B cell (primary cell): ENCODE data around the gene CEP85L. TPM values are rescaled to one million over a fixed set of nuclear protein-coding genes. Genes with fewer than 3 reads are reported as not detected.
A peak's percentile ranks its signal among the peaks of the same experiment; 100 is the strongest.

Experiments
- ATAC-seq: fragments of 200-7000 bp; cut with Tn5 transposase; one replicate; pipeline ENCODE4 v1.10.0; 2021; ENCODE audit warnings: low read depth, mild to moderate bottlenecking, moderate number of reproducible peaks, moderate library complexity
- CTCF ChIA-PET: fragments of 350-600 bp; sonication (Branson Sonifier 250); formaldehyde crosslinking; loops from one replicate; lab custom pipeline; 2021; ENCODE audit warnings: antibody characterized with exemption, inconsistent platforms; lab: Charles Lee
- POLR2A ChIA-PET: fragments of 350-600 bp; sonication (Branson Sonifier 250); formaldehyde crosslinking; loops from one replicate; lab custom pipeline; 2021; ENCODE audit warnings: antibody characterized with exemption; lab: Charles Lee
- DNase-seq: peaks from one replicate; pipeline ENCODE4 v3.0.0; 2013
- H2AFZ ChIP-seq: 2 replicates; pipeline ENCODE4 v1.6.1; 2012; ENCODE audit warnings: mild to moderate bottlenecking, low read depth, low read length; ENCODE audit not compliant: insufficient read depth, poor library complexity, severe bottlenecking
- H3K27ac ChIP-seq, 2 donors: 1 replicate in 1 of 2; 2 replicates in 1 of 2; pipeline ENCODE4 v1.5.1; 2012 to 2013; ENCODE audit warnings: low read length in 2 of 2, mild to moderate bottlenecking in 2 of 2, moderate library complexity in 1 of 2
- H3K27me3 ChIP-seq, 4 experiments: fragments of 200-600 bp in 1 of 4; sonication (generic) in 1 of 4; replicated peaks in 1 of 4; 1 replicate in 2 of 4; 2 replicates in 2 of 4; pipeline versions ENCODE4 v1.6.1 to v1.7.0; 2013 to 2016; ENCODE audit warnings: low read length in 3 of 4, mild to moderate bottlenecking in 2 of 4, mixed read lengths in 1 of 4, moderate library complexity in 1 of 4; ENCODE audit not compliant: insufficient read depth in 4 of 4, control insufficient read depth in 3 of 4; ENCODE audit errors: control extremely low read depth in 1 of 4
- H3K36me3 ChIP-seq, 2 experiments: replicated peaks in 1 of 2; 1 replicate in 1 of 2; 2 replicates in 1 of 2; pipeline versions ENCODE4 v1.6.1 to v1.7.1; 2013; ENCODE audit warnings: low read length in 1 of 2; ENCODE audit not compliant: insufficient read depth in 2 of 2, control insufficient read depth in 1 of 2; ENCODE audit errors: control extremely low read depth in 1 of 2, extremely low read depth in 1 of 2
- H3K4me1 ChIP-seq, 2 donors: fragments of 200-600 bp in 1 of 2; sonication (generic) in 1 of 2; 1 replicate in 1 of 2; 2 replicates in 1 of 2; pipeline versions ENCODE4 v1.5.1 to v1.6.1; 2013 to 2017; ENCODE audit warnings: low read length in 2 of 2; ENCODE audit not compliant: control insufficient read depth in 2 of 2, insufficient read depth in 2 of 2
- H3K4me2 ChIP-seq: replicated peaks from 2 replicates; pipeline ENCODE3; 2012; ENCODE audit warnings: mild to moderate bottlenecking, low read depth, low read length; ENCODE audit not compliant: poor library complexity, severe bottlenecking
- H3K4me3 ChIP-seq, 5 experiments: fragments of 200-600 bp in 1 of 5; sonication (generic) in 1 of 5; 1 replicate in 3 of 5; 2 replicates in 2 of 5; pipeline versions ENCODE4 v1.5.1 to v1.7.0; 2011 to 2016; ENCODE audit warnings: low read length in 4 of 5, mild to moderate bottlenecking in 4 of 5, low read depth in 2 of 5, control low read depth in 1 of 5, moderate library complexity in 1 of 5; ENCODE audit not compliant: insufficient read depth in 1 of 5; ENCODE audit errors: control extremely low read depth in 1 of 5, extremely low read depth in 1 of 5
- H3K79me2 ChIP-seq: fragments of 200-600 bp; sonication (generic); one replicate; pipeline ENCODE4 v1.6.0; 2016; ENCODE audit warnings: low read length; ENCODE audit not compliant: control insufficient read depth, insufficient read depth
- H3K9ac ChIP-seq: fragments of 200-600 bp; sonication (generic); 2 replicates; pipeline ENCODE4 v1.6.1; 2017; ENCODE audit warnings: mild to moderate bottlenecking, low read length, moderate library complexity
- H3K9me3 ChIP-seq, 3 donors: one replicate each; pipeline versions ENCODE4 v1.6.1 to v1.7.1; 2013; ENCODE audit warnings: low read length in 2 of 3; ENCODE audit not compliant: control insufficient read depth in 2 of 3, insufficient read depth in 1 of 3; ENCODE audit errors: control extremely low read depth in 1 of 3
- H4K20me1 ChIP-seq: 2 replicates; pipeline ENCODE4 v1.6.0; 2012; ENCODE audit warnings: mild to moderate bottlenecking, low read length; ENCODE audit not compliant: insufficient read depth, control insufficient read depth, poor library complexity, severe bottlenecking
- H3K27ac Mint-ChIP-seq: one replicate; pipeline ENCODE4 v1.8.0; 2021; ENCODE audit warnings: mixed read lengths
- H3K27me3 Mint-ChIP-seq: one replicate; pipeline ENCODE4 v1.8.0; 2021; ENCODE audit warnings: mixed read lengths
- H3K4me1 Mint-ChIP-seq: one replicate; pipeline ENCODE4 v1.8.0; 2021; ENCODE audit warnings: mixed read lengths
- H3K4me3 Mint-ChIP-seq: one replicate; pipeline ENCODE4 v1.8.0; 2021; ENCODE audit warnings: mixed read lengths
- H3K9me3 Mint-ChIP-seq: one replicate; pipeline ENCODE4 v1.8.0; 2022; ENCODE audit warnings: mixed read lengths; ENCODE audit not compliant: insufficient read depth
- EZH2 ChIP-seq: IDR thresholded peaks from 2 replicates; pipeline ENCODE4 v1.6.1; 2012; ENCODE audit warnings: borderline replicate concordance, low read depth, mild to moderate bottlenecking, moderate library complexity, low read length; ENCODE audit not compliant: insufficient read depth, poor library complexity, severe bottlenecking
- WGBS: methylation state at CpG from one replicate; pipeline ENCODE4 v1.1.5; 2013; ENCODE audit warnings: missing lambda C conversion rate; ENCODE audit not compliant: insufficient coverage; 5-methylcytosine and 5-hydroxymethylcytosine counted together
- intact Hi-C: fragments of 100-400 bp; cut with micrococcal nuclease; formaldehyde crosslinking; loops from one replicate; pipeline ENCODE4 v1.10.0; 2022
- polyA minus RNA-seq: library from RNA; depleted of rRNA, polyadenylated mRNA; stranded (reverse); fragments of >200 nt; gene quantifications from 2 replicates; pipeline ENCODE4 v1.2.3, GENCODE V29; 2012
- polyA plus RNA-seq: library from polyadenylated mRNA; depleted of rRNA; stranded (reverse); fragments of >200 nt; gene quantifications from 2 replicates; pipeline ENCODE4 v1.2.3, GENCODE V29; 2012
- total RNA-seq, 2 donors: library from RNA; stranded (reverse); fragments of 120-200 nt in 1 of 2; gene quantifications; 1 replicate in 1 of 2; 2 replicates in 1 of 2; pipeline versions ENCODE4 v1.2.3 to v1.2.4, GENCODE V29; 2013 to 2022
- TF ChIP-seq, protein P1 (sequence below): fragments of 200-600 bp; IDR thresholded peaks from one replicate; pipeline ENCODE4 v1.8.0; 2022; ENCODE audit warnings: antibody characterized with exemption, mild to moderate bottlenecking

CEP85L gene
- total RNA-seq (32.0 and 32.1 TPM in 2 replicates), polyA plus RNA-seq (7.6 and 9.0 TPM in 2 replicates), polyA minus RNA-seq (33.0 and 45.2 TPM in 2 replicates)
- total RNA-seq (2013), result 37.3 TPM

DNA sequence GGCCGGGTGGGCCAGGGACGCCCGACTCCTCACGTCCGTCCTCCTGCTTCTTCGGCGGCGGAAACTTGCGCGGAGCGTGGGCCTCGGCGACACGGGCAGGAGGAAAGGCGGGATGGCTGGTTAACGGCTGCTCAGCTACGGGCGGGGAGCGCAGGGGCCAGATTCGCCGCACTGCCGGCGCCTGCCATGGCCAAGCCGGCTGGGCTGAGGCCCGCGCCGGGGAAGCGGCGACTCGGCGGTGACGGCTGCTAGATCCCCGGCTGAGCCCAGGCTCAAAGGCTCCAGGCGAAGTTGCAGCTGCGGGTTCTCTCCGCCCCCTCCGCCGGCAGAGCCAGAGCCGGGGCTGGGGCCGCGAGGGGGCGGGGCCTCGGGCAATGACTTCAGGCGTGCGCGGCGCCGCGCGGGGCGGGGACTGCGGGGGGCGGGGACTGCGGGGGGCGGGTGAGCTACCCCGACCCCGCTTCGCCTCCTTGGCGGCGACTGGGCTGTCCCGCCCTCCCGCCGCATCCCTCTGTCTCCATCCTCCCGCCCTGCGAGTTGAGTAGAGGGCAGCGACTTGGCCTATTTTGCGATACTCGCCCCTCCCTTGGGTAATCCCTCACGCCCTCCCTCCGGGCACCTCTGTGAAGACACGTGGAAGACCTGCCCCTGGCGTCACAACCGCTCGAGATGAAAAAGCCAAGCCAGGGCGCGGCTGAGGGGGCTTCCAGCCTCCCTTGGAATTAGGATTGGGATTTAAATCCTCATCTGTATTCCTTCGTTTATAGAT lies at the start of gene CEP85L:
TSS of gene CEP85L (minus strand) at position 310 of the 769 bp plus-strand sequence. CDS start 322 bp downstream, outside the sequence.
- peaks cover 5% of the 10 kb centered on the region for H4K20me1 ChIP-seq
- no peaks in the 10 kb centered on the region for H3K27me3 ChIP-seq
- H3K4me1 ChIP-seq, result peaks cover 12 to 13% of the 10 kb centered on the region in 2 donors
- intact Hi-C loops, result loop anchor here (1.0 to 5.0 kb wide), 11 partner anchors 13 to 1049 kb away; partner anchors contain the start of genes ASF1A, FAM184A, GOPC and MAN1A1
- peak within 1 kb of the TSS; percentile 68 to 86 for H3K27ac ChIP-seq
- no peaks in the 10 kb centered on the region for H3K9me3 ChIP-seq
- POLR2A ChIA-PET, result interaction anchor here (0.9 to 2.2 kb wide), 6 partner anchors 45 to 284 kb away, joined by 3 to 19 read pairs (median 4); partner anchors contain the start of genes ASF1A and MCM9
- Mint-ChIP-seq H3K27ac (peak within 1 kb of the TSS; percentile 96), H3K9me3 (no peaks in the 10 kb centered on the region), H3K27me3 (no peaks in the 10 kb centered on the region), H3K4me3 (peak within 1 kb of the TSS; percentile 98), H3K4me1 (peaks cover 24% of the 10 kb centered on the region)
- peak; percentile 92 for DNase-seq
- peak within 1 kb of the TSS; percentile 99 for H2AFZ ChIP-seq
- peak within 1 kb of the TSS; percentile 93 for H3K9ac ChIP-seq
- H3K36me3 ChIP-seq, result no peaks in the 10 kb centered on the region
- WGBS, result under 1% methylated on average over 70 of the region's 77 CpGs
- TF ChIP-seq, protein P1, sequence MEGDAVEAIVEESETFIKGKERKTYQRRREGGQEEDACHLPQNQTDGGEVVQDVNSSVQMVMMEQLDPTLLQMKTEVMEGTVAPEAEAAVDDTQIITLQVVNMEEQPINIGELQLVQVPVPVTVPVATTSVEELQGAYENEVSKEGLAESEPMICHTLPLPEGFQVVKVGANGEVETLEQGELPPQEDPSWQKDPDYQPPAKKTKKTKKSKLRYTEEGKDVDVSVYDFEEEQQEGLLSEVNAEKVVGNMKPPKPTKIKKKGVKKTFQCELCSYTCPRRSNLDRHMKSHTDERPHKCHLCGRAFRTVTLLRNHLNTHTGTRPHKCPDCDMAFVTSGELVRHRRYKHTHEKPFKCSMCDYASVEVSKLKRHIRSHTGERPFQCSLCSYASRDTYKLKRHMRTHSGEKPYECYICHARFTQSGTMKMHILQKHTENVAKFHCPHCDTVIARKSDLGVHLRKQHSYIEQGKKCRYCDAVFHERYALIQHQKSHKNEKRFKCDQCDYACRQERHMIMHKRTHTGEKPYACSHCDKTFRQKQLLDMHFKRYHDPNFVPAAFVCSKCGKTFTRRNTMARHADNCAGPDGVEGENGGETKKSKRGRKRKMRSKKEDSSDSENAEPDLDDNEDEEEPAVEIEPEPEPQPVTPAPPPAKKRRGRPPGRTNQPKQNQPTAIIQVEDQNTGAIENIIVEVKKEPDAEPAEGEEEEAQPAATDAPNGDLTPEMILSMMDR, result no peak
- no peak for TF ChIP-seq EZH2
- peak within 1 kb of the TSS; percentile 59 to 89 (median 73) for H3K4me3 ChIP-seq
- peak within 1 kb of the TSS; percentile 95 for H3K4me2 ChIP-seq
- CTCF ChIA-PET, result interaction anchor here (0.6 to 2.4 kb wide), 6 partner anchors 26 to 243 kb away, joined by 3 to 13 read pairs (median 4); no protein-coding TSS in a partner anchor
- H3K79me2 ChIP-seq, result peaks cover 36% of the 10 kb centered on the region
- ATAC-seq, result peak; percentile 91

DNA sequence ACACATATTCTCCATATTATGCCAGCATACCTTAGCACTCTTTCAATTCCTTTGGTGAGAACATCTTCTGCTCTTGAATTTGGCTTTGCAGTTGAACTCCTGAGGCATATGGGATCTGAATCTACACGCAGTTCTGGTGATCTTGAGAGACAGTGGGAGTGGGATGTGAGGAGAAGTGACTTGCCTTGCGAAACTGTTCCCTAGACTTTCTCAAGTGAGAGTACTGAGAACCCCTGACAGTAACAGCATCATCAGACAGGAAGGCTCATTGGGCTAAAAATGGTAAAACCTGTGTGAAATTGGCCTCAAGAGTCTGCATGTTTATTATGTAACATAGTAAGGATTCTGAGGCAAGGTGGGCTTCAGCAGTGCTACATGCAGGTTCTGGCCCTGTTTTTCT lies 49.1 kb upstream of the CEP85L start:
- Mint-ChIP-seq H3K27me3 (no peaks in the 10 kb centered on the region), H3K9me3 (no peaks in the 10 kb centered on the region), H3K4me1 (peaks cover 60% of the 10 kb centered on the region), H3K4me3 (no peak overlapping the region), H3K27ac (no peak overlapping the region)
- Histone ChIP-seq H3K79me2 (peaks cover 97% of the 10 kb centered on the region), H3K4me3 (no peak overlapping the region), H3K9me3 (no peaks in the 10 kb centered on the region), H4K20me1 (peaks cover 15% of the 10 kb centered on the region), H3K36me3 (peaks cover 8 to 9% of the 10 kb centered on the region in 2 experiments), H3K4me2 (no peak overlapping the region), H2AFZ (no peak overlapping the region), H3K9ac (no peak overlapping the region), H3K27me3 (no peaks in the 10 kb centered on the region), H3K4me1 (peaks cover 26 to 27% of the 10 kb centered on the region in 2 donors), H3K27ac (no peak overlapping the region)
- TF ChIP-seq EZH2, result no peak
- TF ChIP-seq, protein P1, result no peak
- 100% methylated on average over 1 of the region's 2 CpGs for WGBS
- ChIA-PET POLR2A (no interaction called here), CTCF (interaction anchor here (0.6 kb wide), 1 partner anchor 9 kb away, joined by 3 read pairs; no protein-coding TSS in a partner anchor)
- intact Hi-C loops, result no loop called here
- no peak for DNase-seq
- no peak for ATAC-seq
